K562 (cell line): Measurements from ENCODE around the gene OPHN1. TPM values are rescaled to one million over a fixed set of nuclear protein-coding genes. Genes with fewer than 3 reads are reported as not detected.

Source experiments
- ATAC-seq: fragments of 200-7000 bp; cut with Tn5 transposase; 3 replicates; pipeline ENCODE4 v1.9.1; 2020; ENCODE audit warnings: moderate library complexity
- BruUV-seq: library from RNA; stranded (reverse); fragments of 400-500 nt; replicated peaks from 2 replicates; lab custom pipeline; 2021; lab: Mats Ljungman, UMichigan
- CTCF ChIA-PET: fragments of 300-600 bp; formaldehyde crosslinking; extraction: SDS; loops from one replicate; lab custom pipeline; 2021; ENCODE audit warnings: low intra/inter-chr PET ratio; lab: Yijun Ruan, JAX
- POLR2A ChIA-PET: fragments of 300-600, 350-650 bp; sonication (Branson Sonifier 250); formaldehyde crosslinking; extraction: SDS; loops from one replicate; lab custom pipeline; 2021; ENCODE audit warnings: antibody characterized with exemption, inconsistent platforms; lab: Yijun Ruan, JAX
- DNase-seq, 4 experiments: peaks; one replicate each; pipeline versions ENCODE4 v3.0.0 to v3.0.0-alpha.2; 2011 to 2018; ENCODE audit warnings: low spot score in 3 of 4, mixed read lengths in 3 of 4; ENCODE audit errors: extremely low read depth in 1 of 4
- FAIRE-seq: peaks from 2 replicates; lab custom pipeline; 2011; peaks lifted over from hg19 to GRCh38; lab: Jason Lieb, UNC
- H2AFZ ChIP-seq: 2 replicates; pipeline ENCODE4 v1.6.0; 2011; ENCODE audit warnings: low read depth, low read length, control low read depth, inconsistent platforms
- H3K27ac ChIP-seq: fragments of 200-600 bp; 3 replicates; pipeline ENCODE4 v1.8.0; 2011; ENCODE audit warnings: low read depth, mild to moderate bottlenecking, control low read depth, inconsistent platforms, low read length, moderate library complexity, mixed read lengths; ENCODE audit errors: extremely low read depth
- H3K27me3 ChIP-seq, 2 experiments: fragments of 300-600 bp in 1 of 2; 2 replicates in 1 of 2; 3 replicates in 1 of 2; pipeline versions ENCODE4 v1.6.0 to v1.8.0; 2011; ENCODE audit warnings: inconsistent platforms in 2 of 2, low read length in 2 of 2, mild to moderate bottlenecking in 1 of 2, mixed read lengths in 1 of 2, moderate library complexity in 1 of 2; ENCODE audit not compliant: control insufficient read depth in 2 of 2, insufficient read depth in 2 of 2
- H3K36me3 ChIP-seq: fragments of 300-600 bp; 3 replicates; pipeline ENCODE4 v1.8.0; 2011; ENCODE audit warnings: mild to moderate bottlenecking, low read length, inconsistent platforms; ENCODE audit not compliant: control insufficient read depth, insufficient read depth
- H3K4me1 ChIP-seq, 2 experiments: fragments of 200-600 bp in 1 of 2; replicated peaks in 1 of 2; 2 replicates in 1 of 2; 3 replicates in 1 of 2; pipeline versions ENCODE4 v1.5.1 to v1.8.0; 2011; ENCODE audit warnings: inconsistent platforms in 2 of 2, low read length in 2 of 2, mild to moderate bottlenecking in 1 of 2, mixed read lengths in 1 of 2, moderate library complexity in 1 of 2; ENCODE audit not compliant: control insufficient read depth in 2 of 2, insufficient read depth in 2 of 2
- H3K4me2 ChIP-seq: 2 replicates; pipeline ENCODE4 v1.6.1; 2011; ENCODE audit warnings: low read length, control low read depth, inconsistent platforms, mixed read lengths; ENCODE audit not compliant: insufficient read depth
- H3K4me3 ChIP-seq: fragments of 200-600 bp; sonication (generic), shearing (Covaris generic); 2 replicates; pipeline ENCODE4 v1.5.1; 2016; ENCODE audit warnings: control low read depth, inconsistent platforms
- H3K79me2 ChIP-seq: fragments of 200-600 bp; 3 replicates; pipeline ENCODE4 v1.8.0; 2011; ENCODE audit warnings: low read length, inconsistent platforms; ENCODE audit not compliant: control insufficient read depth, insufficient read depth
- H3K9ac ChIP-seq, 2 experiments: 2 replicates each; pipeline versions ENCODE4 v1.6.0 to v1.6.1; 2011; ENCODE audit warnings: low read depth in 2 of 2, low read length in 2 of 2, control low read depth in 1 of 2, inconsistent platforms in 1 of 2, mild to moderate bottlenecking in 1 of 2, mixed read lengths in 1 of 2; ENCODE audit not compliant: insufficient read depth in 1 of 2
- H3K9me1 ChIP-seq: one replicate; pipeline ENCODE4 v1.6.0; 2011; ENCODE audit warnings: inconsistent platforms, mild to moderate bottlenecking, low read length, moderate library complexity; ENCODE audit not compliant: control insufficient read depth, insufficient read depth
- H3K9me3 ChIP-seq: replicated peaks from 2 replicates; pipeline ENCODE4 v1.5.1; 2011; ENCODE audit warnings: low read depth, low read length, inconsistent platforms; ENCODE audit not compliant: control insufficient read depth, insufficient read depth
- H4K20me1 ChIP-seq: replicated peaks from 2 replicates; pipeline ENCODE4 v1.6.1; 2011; ENCODE audit warnings: low read length, inconsistent platforms, mixed read lengths; ENCODE audit not compliant: control insufficient read depth, insufficient read depth
- BHLHE40 ChIP-seq: IDR thresholded peaks from 2 replicates; pipeline ENCODE4 v1.6.1; 2011; ENCODE audit warnings: low read length, improper control_type of control experiment
- E2F4 ChIP-seq: sonication (generic); formaldehyde crosslinking; IDR thresholded peaks from 2 replicates; pipeline ENCODE4 v1.8.0; 2022; ENCODE audit warnings: mild to moderate bottlenecking, low read depth, missing genetic modification reagents
- E2F5 ChIP-seq: sonication (generic); formaldehyde crosslinking; IDR thresholded peaks from 2 replicates; pipeline ENCODE4 v1.8.0; 2022; ENCODE audit warnings: mild to moderate bottlenecking, missing genetic modification reagents
- ETS2 ChIP-seq: IDR thresholded peaks from 2 replicates; pipeline ENCODE4 v1.6.1; 2016; ENCODE audit warnings: borderline replicate concordance, missing genetic modification characterization, mild to moderate bottlenecking, moderate library complexity, missing compliant biosample characterization; ENCODE audit not compliant: poor library complexity, severe bottlenecking
- EWSR1 ChIP-seq: fragments of 450-650 bp; IDR thresholded peaks from 2 replicates; pipeline ENCODE4 v1.6.1; 2018; ENCODE audit warnings: borderline replicate concordance, mild to moderate bottlenecking, low read depth, moderate library complexity; ENCODE audit not compliant: partially characterized antibody
- HMG20A ChIP-seq: fragments of 450-650 bp; formaldehyde crosslinking; conservative IDR thresholded peaks from 2 replicates; pipeline ENCODE4 v1.4.0; 2020; ENCODE audit warnings: mild to moderate bottlenecking, mixed read lengths
- KAT8 ChIP-seq: fragments of 450-650 bp; IDR thresholded peaks from 2 replicates; pipeline ENCODE4 v1.6.1; 2016; ENCODE audit warnings: low read depth, mild to moderate bottlenecking
- PHF8 ChIP-seq: fragments of 200-600 bp; sonication (generic); IDR thresholded peaks from 2 replicates; pipeline ENCODE4 v1.6.1; 2012; ENCODE audit warnings: mixed run types, mild to moderate bottlenecking, inconsistent platforms, low read length, moderate library complexity, borderline replicate concordance
- TEAD4 ChIP-seq, 2 experiments: sonication (generic) in 1 of 2; formaldehyde crosslinking in 1 of 2; IDR thresholded peaks; 2 replicates each; pipeline versions ENCODE4 v1.6.1 to v1.8.0; 2012 to 2022; ENCODE audit warnings: borderline replicate concordance in 1 of 2, inconsistent platforms in 1 of 2, low read length in 1 of 2, mild to moderate bottlenecking in 1 of 2, missing genetic modification reagents in 1 of 2
- TFE3 ChIP-seq: fragments of 450-650 bp; formaldehyde crosslinking; IDR thresholded peaks from 2 replicates; pipeline ENCODE4 v1.4.0; 2020; ENCODE audit warnings: mild to moderate bottlenecking, mixed read lengths
- ZFP1 ChIP-seq: fragments of 450-650 bp; formaldehyde crosslinking; IDR thresholded peaks from 2 replicates; pipeline ENCODE4 v1.4.0; 2020; ENCODE audit warnings: mild to moderate bottlenecking, mixed read lengths
- ZNF121 ChIP-seq: sonication (generic); formaldehyde crosslinking; conservative IDR thresholded peaks from 2 replicates; pipeline ENCODE4 v1.8.0; 2022; ENCODE audit warnings: missing genetic modification reagents
- ZNF347 ChIP-seq: fragments of 450-650 bp; formaldehyde crosslinking; IDR thresholded peaks from 2 replicates; pipeline ENCODE4 v1.4.0; 2020; ENCODE audit warnings: low read depth, mild to moderate bottlenecking, moderate library complexity
- ZNF551 ChIP-seq: fragments of 250-450 bp; sonication (Bioruptor Pico); IDR thresholded peaks from 2 replicates; pipeline ENCODE4 v1.5.0; 2021; ENCODE audit warnings: mild to moderate bottlenecking, moderate library complexity
- ZSCAN29 ChIP-seq: fragments of 450-650 bp; IDR thresholded peaks from 2 replicates; pipeline ENCODE4 v1.6.1; 2017
- ZSCAN32 ChIP-seq: fragments of 450-650 bp; formaldehyde crosslinking; IDR thresholded peaks from 2 replicates; pipeline ENCODE4 v1.4.0; 2020; ENCODE audit warnings: mild to moderate bottlenecking, moderate library complexity
- WGBS: fragments of 100-300 bp; shearing (Covaris generic); methylation state at CpG from one replicate; pipeline ENCODE4 v1.1.6; 2016; ENCODE audit warnings: low coverage, mixed read lengths; ENCODE audit not compliant: insufficient coverage; ENCODE audit errors: missing lambda C conversion rate; 5-methylcytosine and 5-hydroxymethylcytosine counted together
- in situ Hi-C: fragments of 300-500 bp; cut with MboI; formaldehyde crosslinking; loops from 4 replicates; pipeline ENCODE4 v1.15.0; 2018; ENCODE audit warnings: inconsistent platforms, mixed read lengths
- intact Hi-C: fragments of 100-400 bp; cut with micrococcal nuclease; formaldehyde crosslinking; loops from 2 replicates; pipeline ENCODE4 v1.14.2; 2022
- polyA plus RNA-seq, 8 experiments: library from polyadenylated mRNA; depleted of rRNA in 4 of 8; stranded (reverse) in 5 of 8; unstranded in 3 of 8; fragments of >200 nt; fragmentation: Nextera tagmentation in 2 of 8; fragmentation: Illumina TruSeq in 1 of 8; extraction: Ambion mirVana in 2 of 8; extraction: Trizol in 1 of 8; gene quantifications; 2 replicates each; pipeline versions ENCODE4 v1.2.1 to v1.2.3, GENCODE V29; 2011 to 2014; ENCODE audit warnings: inconsistent platforms in 1 of 8, missing spikeins in 1 of 8
- total RNA-seq, 7 experiments: library from RNA; depleted of rRNA in 6 of 7; stranded (reverse); fragments of >200 nt in 6 of 7; fragmentation: Illumina TruSeq in 2 of 7; extraction: Trizol in 2 of 7; gene quantifications; 2 replicates each; pipeline versions ENCODE4 v1.2.1 to v1.2.3, GENCODE V29; 2011 to 2021; ENCODE audit warnings: low replicate concordance in 1 of 7

Gene OPHN1
- total and polyA plus RNA-seq, 9 of the 15 experiments (the other 6 are each of a cell fraction or from before 2014, with no cell fraction given), result 0.28 to 1.8 (median 1.0) TPM

DNA sequence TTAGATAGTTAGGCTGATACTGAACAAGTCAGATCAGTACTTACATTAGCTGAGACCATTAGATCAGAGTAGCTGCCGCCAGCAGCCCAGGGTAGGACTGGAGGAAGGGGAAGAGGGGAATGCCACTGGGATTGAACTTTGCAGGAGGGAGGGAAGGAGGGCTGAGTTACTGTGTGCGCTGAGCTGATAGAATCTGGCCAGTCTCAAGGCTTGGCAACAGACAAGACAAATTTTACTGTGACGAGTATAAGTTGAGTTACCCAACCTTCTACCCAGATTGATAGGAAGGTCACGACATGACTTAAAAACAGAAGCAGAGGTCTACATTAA, 372.1 kb downstream of the OPHN1 start:
- FAIRE-seq (no peak), ATAC-seq (no peak), DNase-seq (no peak)
- WGBS, result 2% methylated on average over 4 of the region's 4 CpGs
- H3K36me3 ChIP-seq, result no peaks in the 10 kb centered on the region
- BruUV-seq, result no TSS peak
- no peaks in the 10 kb centered on the region for H4K20me1 ChIP-seq
- no peaks in the 10 kb centered on the region for H3K79me2 ChIP-seq
- H3K9me3 ChIP-seq, result no peaks in the 10 kb centered on the region
- ChIA-PET POLR2A (no interaction called here), CTCF (no interaction called here)
- no peak overlapping the region for H2AFZ ChIP-seq
- H3K27me3 ChIP-seq, result no peaks in the 10 kb centered on the region
- TF ChIP-seq ZNF347, result no peak
- TF ChIP-seq BHLHE40, result no peak
- no peak for TF ChIP-seq ETS2 (tag)
- no peak for TF ChIP-seq ZNF121
- no peak for TF ChIP-seq E2F4 (CRISPR knock-in tag)
- TF ChIP-seq TEAD4 (IDR thresholded peaks at IDR 0.05; ENCODE audit: low read length), result no peak
- no peak for TF ChIP-seq TEAD4 (CRISPR knock-in tag; IDR thresholded peaks at IDR 0.05; ENCODE audit: borderline replicate concordance)
- no peak for TF ChIP-seq ZSCAN32
- TF ChIP-seq ZFP1, result no peak
- no peak for TF ChIP-seq ZNF551
- TF ChIP-seq ZSCAN29, result no peak
- no peak for TF ChIP-seq EWSR1
- no peak for TF ChIP-seq E2F5
- TF ChIP-seq HMG20A, result no peak
- no peak for TF ChIP-seq PHF8
- no peak for TF ChIP-seq KAT8
- no peak for TF ChIP-seq TFE3 (CRISPR knock-in tag)
- intact Hi-C loops (no loop called here), in situ Hi-C loops (no loop called here)
- H3K27ac ChIP-seq, result no peak overlapping the region
- no peak overlapping the region for H3K4me2 ChIP-seq
- no peaks in the 10 kb centered on the region for H3K9me1 ChIP-seq
- H3K4me1 ChIP-seq, result no peaks in the 10 kb centered on the region
- H3K4me3 ChIP-seq, result no peak overlapping the region
- no peak overlapping the region for H3K9ac ChIP-seq
